ENCODE results near the gene ADAM33. TPM values are rescaled to one million over a fixed set of nuclear protein-coding genes. Genes with fewer than 3 reads are reported as not detected.

Gene ADAM33
- polyA plus RNA-seq, 1 donor from 2014 or later, result not detected

- Histone ChIP-seq H3K9me3 (ENCODE audit: low read length) (no peaks in the 10 kb centered on the region), H3K79me2 (replicated peaks; ENCODE audit: insufficient read depth, low read length) (no peaks in the 10 kb centered on the region), H3K4me2 (ENCODE audit: low read length) (no peak overlapping the region), H3K4me3 (ENCODE audit: low read length) (no peak overlapping the region), H2AFZ (ENCODE audit: low read depth, low read length) (no peak overlapping the region), H4K20me1 (ENCODE audit: insufficient read depth) (no peaks in the 10 kb centered on the region), H3K27me3 (ENCODE audit: insufficient read depth, low read depth, low read length) (no peaks in the 10 kb centered on the region), H3K9ac (ENCODE audit: low read length) (no peak overlapping the region), H3K27ac (ENCODE audit: low read length) (no peak overlapping the region), H3K36me3 (ENCODE audit: insufficient read depth, low read length) (no peaks in the 10 kb centered on the region), H3F3A (ENCODE audit: insufficient read depth, low read length, poor library complexity, severe bottlenecking) (no peaks in the 10 kb centered on the region), H3K9me2 (ENCODE audit: insufficient read depth, low read length) (no peaks in the 10 kb centered on the region)
- TF ChIP-seq TAF1 (IDR thresholded peaks at IDR 0.05; ENCODE audit: low read depth), result no peak
- TF ChIP-seq RAD21 (conservative IDR thresholded peaks at IDR 0.05), result no peak
- no peak for TF ChIP-seq SMC3 (conservative IDR thresholded peaks at IDR 0.05; ENCODE audit: poor library complexity)
- TF ChIP-seq REST (IDR thresholded peaks at IDR 0.05; ENCODE audit: borderline replicate concordance), result no peak
- no peak for TF ChIP-seq EP300 (conservative IDR thresholded peaks at IDR 0.05; ENCODE audit: poor library complexity, severe bottlenecking)
- TF ChIP-seq MXI1 (conservative IDR thresholded peaks at IDR 0.05; ENCODE audit: poor library complexity, severe bottlenecking), result no peak
- no peak for TF ChIP-seq POLR2AphosphoS5 (IDR thresholded peaks at IDR 0.05)
- no peak for TF ChIP-seq CTCF (IDR thresholded peaks at IDR 0.05; ENCODE audit: poor library complexity, severe bottlenecking)
- no peak for TF ChIP-seq EZH2 (IDR thresholded peaks at IDR 0.05; ENCODE audit: borderline replicate concordance, insufficient read depth, low read length, poor library complexity, severe bottlenecking)
Observed at GRCh38 chr20:3720626-3721025, 38.8 kb upstream of the ADAM33 start.

GRCh38 chr20:3720068-3720467, 38.3 kb upstream of the ADAM33 start:
- Histone ChIP-seq H3K27me3 (ENCODE audit: insufficient read depth, low read depth, low read length) (no peaks in the 10 kb centered on the region), H4K20me1 (ENCODE audit: insufficient read depth) (no peaks in the 10 kb centered on the region), H3K36me3 (ENCODE audit: insufficient read depth, low read length) (no peaks in the 10 kb centered on the region), H3K9me2 (ENCODE audit: insufficient read depth, low read length) (no peaks in the 10 kb centered on the region), H3K4me3 (ENCODE audit: low read length) (no peak overlapping the region), H3K9ac (ENCODE audit: low read length) (no peak overlapping the region), H2AFZ (ENCODE audit: low read depth, low read length) (no peak overlapping the region), H3K4me2 (ENCODE audit: low read length) (no peak overlapping the region), H3K79me2 (replicated peaks; ENCODE audit: insufficient read depth, low read length) (no peaks in the 10 kb centered on the region), H3F3A (ENCODE audit: insufficient read depth, low read length, poor library complexity, severe bottlenecking) (no peaks in the 10 kb centered on the region), H3K9me3 (ENCODE audit: low read length) (no peaks in the 10 kb centered on the region), H3K27ac (ENCODE audit: low read length) (no peak overlapping the region)
- TF ChIP-seq MXI1 (conservative IDR thresholded peaks at IDR 0.05; ENCODE audit: poor library complexity, severe bottlenecking), result no peak
- no peak for TF ChIP-seq REST (IDR thresholded peaks at IDR 0.05; ENCODE audit: borderline replicate concordance)
- no peak for TF ChIP-seq RAD21 (conservative IDR thresholded peaks at IDR 0.05)
- no peak for TF ChIP-seq CTCF (IDR thresholded peaks at IDR 0.05; ENCODE audit: poor library complexity, severe bottlenecking)
- no peak for TF ChIP-seq TAF1 (IDR thresholded peaks at IDR 0.05; ENCODE audit: low read depth)
- no peak for TF ChIP-seq EZH2 (IDR thresholded peaks at IDR 0.05; ENCODE audit: borderline replicate concordance, insufficient read depth, low read length, poor library complexity, severe bottlenecking)
- no peak for TF ChIP-seq EP300 (conservative IDR thresholded peaks at IDR 0.05; ENCODE audit: poor library complexity, severe bottlenecking)
